ENCODE measurements around the gene CTSL. TPM values are rescaled to one million over a fixed set of nuclear protein-coding genes. Genes with fewer than 3 reads are reported as not detected.

The CTSL gene
- 35.0 TPM for total RNA-seq

DNA sequence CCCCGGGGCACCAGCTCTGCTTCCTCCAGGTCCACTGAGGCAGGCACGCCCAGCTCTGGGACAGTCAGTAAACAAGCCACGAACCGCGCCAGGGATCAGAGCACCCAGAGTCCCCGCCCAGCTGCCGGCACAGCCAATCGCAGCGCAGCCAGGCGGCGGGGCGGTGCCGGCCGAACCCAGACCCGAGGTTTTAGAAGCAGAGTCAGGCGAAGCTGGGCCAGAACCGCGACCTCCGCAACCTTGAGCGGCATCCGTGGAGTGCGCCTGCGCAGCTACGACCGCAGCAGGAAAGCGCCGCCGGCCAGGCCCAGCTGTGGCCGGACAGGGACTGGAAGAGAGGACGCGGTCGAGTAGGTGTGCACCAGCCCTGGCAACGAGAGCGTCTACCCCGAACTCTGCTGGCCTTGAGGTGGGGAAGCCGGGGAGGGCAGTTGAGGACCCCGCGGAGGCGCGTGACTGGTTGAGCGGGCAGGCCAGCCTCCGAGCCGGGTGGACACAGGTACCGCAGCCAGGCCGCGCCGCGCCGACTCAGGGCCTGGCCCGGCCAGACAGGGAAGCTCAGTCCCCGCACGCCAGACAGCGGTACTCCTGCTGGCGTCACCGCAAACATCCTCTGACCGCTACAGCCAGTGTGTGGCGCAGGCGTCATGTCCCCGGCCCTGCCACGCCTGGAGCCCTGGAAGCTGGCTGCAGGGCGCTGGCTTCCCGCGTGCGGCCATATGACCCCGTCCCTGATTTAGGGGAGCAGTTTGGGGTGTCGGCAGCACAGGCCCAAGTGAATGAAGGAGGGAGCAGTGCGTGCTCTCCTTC, at the start of gene CTSL:
Gene CTSL (plus strand): TSS at position 220 of the 810 bp plus-strand sequence. CDS start 1,485 bp downstream, outside the sequence.
- peak; percentile 94 for ATAC-seq

DNA sequence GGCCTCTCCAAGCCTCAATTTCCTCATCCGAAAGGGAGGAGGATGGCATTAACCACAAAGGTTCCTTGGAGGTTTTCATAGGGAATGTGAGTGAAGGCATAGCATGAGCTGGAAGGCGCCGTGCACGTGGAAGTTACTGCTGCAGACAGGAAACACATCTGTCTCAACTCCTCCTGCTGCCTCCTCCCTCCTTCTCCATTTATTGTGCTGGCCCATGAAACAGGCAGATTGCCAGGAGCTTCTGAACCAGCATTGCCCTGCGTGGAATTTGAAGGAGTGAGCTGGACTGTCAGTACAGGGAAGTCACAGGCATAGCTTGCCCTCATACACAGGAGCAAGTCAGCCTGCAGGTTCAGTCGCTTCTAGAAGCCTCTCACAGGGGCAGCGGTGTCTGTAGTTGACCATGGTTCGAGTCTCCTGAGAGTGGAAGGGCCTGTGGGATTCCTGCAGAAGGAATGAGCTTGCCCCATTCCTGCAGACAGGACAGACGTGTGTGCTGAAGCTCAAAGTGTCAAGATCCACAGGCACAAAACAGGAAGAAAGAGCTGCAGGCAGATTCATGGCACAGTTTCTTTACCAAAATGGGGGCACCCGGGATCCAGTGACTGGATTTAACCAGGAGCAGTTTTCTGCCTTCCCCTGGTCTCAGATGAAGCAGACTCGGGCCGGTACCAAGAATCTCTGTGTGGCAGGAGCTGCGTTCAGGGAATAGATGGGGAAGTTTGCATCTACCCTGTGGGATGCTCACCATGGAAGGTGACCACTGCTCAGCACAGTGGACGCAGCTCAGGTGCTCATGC, 48.7 kb upstream of the CTSL start:
- ATAC-seq = no peak

GRCh38 chr9:87677776-87678587, 47.9 kb upstream of the CTSL start:
- no peak for ATAC-seq

- peak; percentile 40 for ATAC-seq
Measured at GRCh38 chr9:87678650-87679355, 47.1 kb upstream of the CTSL start.

DNA sequence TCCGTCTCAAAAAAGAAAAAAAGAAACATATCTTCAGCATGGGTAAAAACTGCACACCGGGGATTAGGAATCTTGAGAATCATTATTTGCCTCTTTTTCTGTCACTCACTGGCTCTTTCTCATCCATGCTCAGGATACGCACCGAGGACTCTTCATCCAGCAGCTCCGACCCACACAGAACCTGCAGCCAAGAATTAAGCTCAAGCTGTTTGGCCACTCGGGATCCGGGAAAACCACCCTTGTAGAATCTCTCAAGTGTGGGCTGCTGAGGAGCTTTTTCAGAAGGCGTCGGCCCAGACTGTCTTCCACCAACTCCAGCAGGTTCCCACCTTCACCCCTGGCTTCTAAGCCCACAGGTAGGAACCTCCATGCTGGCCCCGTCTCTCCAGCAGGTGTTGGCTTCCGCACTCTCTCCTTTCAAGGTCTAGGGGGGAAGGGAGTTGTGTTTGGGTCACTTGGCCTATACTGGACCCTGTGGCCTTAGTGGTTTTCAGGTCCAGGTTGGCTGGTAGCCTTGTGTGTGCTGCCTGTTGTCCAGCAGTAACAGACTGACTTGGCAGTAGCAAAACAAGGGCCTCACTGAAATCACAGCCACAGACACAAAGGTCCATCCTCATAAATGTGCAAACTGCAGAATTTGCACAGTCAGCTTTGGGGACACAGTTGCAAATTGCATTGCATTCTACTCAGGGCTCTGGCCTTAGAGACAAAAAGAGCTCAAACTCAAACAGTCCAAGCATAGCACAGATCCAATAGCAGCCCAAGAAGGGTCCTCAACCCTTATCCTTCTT, 44.5 kb upstream of the CTSL start:
- ATAC-seq = no peak

- no peak for ATAC-seq
Measured at GRCh38 chr9:87682085-87682484, 43.8 kb upstream of the CTSL start.

DNA sequence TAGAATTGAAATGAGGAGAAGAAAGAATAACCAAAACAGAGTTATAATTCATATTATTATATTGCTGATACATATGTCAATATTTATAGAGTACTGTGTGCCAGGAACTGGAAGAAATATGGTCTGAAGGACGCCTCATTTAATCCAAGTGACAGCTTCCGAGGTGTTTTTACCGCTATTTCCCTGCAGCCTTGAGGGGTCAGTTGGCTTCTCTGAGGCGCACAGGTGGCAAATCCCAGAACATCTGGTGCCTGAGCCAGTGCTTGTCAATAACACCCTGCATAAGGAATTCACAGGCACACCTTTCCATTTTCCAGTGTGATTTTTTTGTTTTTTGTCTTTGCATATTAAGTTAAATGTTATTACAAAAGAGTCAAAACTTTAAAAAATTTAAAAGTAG, 43.3 kb upstream of the CTSL start:
- no peak for ATAC-seq

GRCh38 chr9:87683751-87684626, 41.9 kb upstream of the CTSL start:
- peak; percentile 21 for ATAC-seq

- peak; percentile 53 for ATAC-seq
Measured at GRCh38 chr9:87684627-87685219, 41.2 kb upstream of the CTSL start.

DNA sequence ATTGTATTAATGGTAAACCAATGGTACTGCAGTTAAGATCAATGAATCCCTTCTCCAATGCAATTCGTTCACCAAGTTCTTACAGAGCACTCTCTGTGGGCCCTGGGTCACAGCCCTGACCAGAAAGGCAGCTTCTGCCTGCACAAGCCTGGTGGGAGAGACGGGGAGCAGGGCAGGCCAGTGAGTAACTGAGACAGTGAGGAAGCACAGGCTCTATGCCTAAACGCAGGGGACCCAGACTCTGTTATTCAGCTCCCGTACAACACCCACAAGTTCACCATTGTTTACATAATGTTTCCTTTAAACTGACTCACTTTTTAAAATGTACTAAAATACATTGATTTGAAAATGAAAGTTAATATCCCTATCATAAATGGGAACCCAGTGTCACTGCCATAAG, 40.5 kb upstream of the CTSL start:
- ATAC-seq = no peak

DNA sequence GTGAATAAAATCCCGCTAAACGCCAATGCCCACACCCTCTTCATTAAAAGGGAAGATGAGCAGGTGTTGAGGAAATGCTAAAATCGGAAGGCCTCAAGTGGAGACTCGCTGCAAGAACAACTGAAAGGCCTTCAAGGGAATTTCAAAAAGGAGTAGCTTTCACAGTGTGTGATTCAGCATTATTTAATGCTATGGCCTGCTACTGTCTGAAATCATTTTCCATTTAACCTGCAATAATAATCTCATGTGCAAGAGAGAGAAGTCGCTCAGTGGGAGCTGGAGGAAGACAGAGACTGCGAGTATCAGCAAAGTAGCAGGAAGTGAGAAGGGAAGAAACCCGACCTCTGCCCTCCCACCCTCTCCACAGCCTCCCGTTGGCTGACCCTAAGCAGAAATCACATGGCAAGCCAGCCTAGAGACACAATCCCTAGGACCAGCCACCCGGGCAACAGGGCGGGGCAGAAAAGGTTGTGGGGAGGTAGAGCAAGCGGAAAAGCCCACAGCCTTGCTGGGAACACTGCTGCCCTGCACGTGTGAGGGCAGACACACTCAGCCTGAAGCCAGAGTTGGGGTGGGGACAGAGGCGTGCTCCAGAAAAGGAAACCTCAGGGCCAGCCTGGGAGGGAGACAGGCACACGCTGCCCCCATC, 39.9 kb upstream of the CTSL start:
- peak; percentile 16 for ATAC-seq

- no peak for ATAC-seq
Measured at GRCh38 chr9:87686520-87687090, 39.3 kb upstream of the CTSL start.

DNA sequence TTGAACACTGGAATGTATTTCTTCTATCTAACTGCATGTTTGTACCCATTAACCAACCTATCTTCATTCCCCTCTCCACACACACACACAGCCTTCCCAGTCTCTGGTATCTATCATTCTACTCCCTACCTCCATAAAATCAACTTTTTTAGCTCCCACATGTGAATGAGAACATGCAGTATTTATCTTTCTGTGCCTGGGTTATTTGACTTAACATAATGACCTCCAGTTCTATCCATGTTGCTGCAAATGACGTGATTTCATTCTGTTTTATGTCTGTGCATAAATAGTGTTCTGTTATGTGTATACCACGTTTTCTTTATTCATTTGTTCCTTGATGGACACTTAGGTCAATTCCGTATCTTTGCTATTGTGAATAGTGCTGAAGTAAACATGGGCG, 38.7 kb upstream of the CTSL start:
- no peak for ATAC-seq

- ATAC-seq = no peak
Measured at GRCh38 chr9:87694236-87694755, 31.6 kb upstream of the CTSL start.

DNA sequence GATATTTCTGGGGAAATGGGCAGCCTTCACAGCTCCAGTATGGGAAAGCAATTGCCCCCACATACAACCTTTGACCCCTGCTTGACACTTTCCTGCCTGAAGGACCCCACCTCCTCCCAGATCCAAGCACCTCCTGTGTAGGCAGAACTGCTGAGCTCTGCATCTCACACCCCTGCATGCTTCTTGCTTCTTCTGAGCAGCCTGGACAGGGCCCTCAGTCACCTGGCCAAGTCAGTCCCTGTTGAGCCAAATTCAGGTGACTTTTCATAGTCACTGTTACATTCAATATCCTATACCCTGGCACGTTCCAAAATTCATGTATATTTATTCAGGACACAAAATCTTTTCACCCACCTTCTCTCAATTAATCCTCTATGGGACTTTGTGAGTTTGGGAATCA, 30.4 kb upstream of the CTSL start:
- ATAC-seq = no peak

GRCh38 chr9:87696641-87697040, 29.3 kb upstream of the CTSL start:
- no peak for ATAC-seq

DNA sequence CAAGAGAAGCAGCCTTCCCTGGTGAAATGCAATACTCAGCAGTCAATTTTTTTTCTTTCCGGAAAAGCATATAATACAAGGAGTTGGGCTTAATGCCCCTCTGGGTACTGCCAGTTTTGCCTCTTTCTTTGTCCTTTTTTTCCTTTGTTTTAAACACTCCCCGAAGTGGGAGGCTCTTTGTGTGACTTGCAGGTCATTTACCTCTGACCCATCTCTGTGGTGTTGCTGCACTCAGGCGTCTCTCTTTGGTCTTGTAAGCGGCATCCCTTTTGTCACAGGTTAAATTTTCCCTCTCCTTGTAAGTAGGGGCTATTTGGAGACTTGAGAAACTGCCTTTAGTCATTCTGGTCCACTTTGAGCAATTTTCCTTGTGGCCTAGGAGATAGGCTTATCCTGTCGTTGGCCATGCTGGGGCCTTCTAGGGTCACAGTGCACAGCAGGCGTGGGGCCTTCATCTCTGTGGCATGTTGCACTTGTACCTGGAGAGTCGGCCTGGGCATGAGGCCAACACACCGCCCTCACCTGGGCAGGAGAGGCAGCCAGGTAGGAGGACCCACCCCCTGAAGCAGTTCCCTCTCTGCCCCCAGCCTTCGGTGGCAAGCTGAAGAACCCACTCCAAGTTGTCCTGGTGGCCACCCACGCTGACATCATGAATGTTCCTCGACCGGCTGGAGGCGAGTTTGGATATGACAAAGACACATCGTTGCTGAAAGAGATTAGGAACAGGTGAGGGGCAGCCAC, 27.7 kb upstream of the CTSL start:
- no peak for ATAC-seq

DNA sequence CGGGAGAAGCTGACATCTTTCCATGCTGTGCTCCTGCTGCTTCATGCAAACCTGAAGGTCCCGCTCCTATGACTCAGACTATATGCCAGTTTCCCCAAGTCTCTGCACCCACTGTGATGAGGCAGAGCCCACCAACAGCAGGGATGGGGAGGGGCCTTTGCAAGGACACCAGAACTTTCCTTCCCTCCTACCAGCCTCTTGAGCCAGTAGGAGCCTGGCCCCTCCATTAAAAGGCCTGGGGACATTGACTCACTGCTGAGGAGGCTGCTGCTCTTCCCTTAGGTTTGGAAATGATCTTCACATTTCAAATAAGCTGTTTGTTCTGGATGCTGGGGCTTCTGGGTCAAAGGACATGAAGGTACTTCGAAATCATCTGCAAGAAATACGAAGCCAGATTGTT, 26.1 kb upstream of the CTSL start:
- ATAC-seq = no peak

All from esophagus mucosa (tissue), 1 donor.